ENCODE measurements around the gene ZNF423. TPM values are rescaled to one million over a fixed set of nuclear protein-coding genes. Genes with fewer than 3 reads are reported as not detected.

The ZNF423 gene
- total RNA-seq, 1 donor from 2014 or later, result 10.6 TPM

DNA sequence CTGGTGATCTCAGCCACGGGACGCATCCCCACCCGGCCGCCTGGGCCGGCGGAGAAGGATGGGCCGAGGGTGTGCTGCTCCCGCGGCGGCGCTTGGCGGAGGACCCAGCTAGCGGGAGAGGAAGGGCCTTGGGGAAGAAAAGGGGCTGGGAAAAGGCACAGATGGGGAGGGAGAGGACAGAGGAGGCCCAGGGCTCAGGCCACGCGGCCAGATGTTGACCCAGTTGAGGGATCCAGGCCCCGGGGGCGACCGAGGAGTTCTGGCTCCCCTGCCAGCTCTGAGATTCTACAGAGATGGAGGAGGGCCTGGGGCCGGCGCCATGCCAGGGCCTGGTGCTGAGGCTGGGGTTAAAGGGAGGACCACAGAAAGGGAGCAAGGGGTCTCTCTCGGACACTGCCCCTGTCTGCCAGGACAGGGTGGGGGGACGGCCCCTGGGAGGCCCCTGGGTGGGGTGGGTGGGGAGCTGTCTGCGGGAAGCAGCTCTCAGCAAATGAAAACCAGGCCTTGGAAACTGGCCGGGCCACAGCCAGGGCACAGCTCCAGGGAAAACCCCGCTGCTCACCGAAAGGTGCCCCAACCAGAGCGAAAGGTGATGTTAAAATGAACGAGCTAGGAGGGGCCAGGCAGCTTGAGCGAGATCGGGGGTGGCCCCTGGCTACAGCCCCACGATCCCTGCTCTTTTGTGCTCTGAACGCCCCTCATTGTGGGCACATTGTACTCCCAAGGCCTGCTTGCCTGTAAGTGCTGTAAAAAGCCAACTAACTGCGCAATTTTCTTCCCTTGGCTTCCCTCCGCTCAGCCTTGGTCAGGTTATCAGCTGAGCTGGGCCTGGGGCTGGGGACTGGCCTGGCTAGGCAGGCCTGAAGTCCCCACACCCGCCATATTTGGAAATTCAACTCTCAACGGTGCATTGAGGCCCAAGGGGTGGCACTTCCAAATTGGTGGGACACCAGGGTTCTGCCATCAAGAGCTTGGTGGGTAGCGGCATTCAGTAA, 191.4 kb downstream of the ZNF423 start:
- Histone ChIP-seq H3K4me1 (ENCODE audit: insufficient read depth, low read length) (peaks cover 12% of the 10 kb centered on the region), H3K27ac (ENCODE audit: low read depth, low read length) (no peak overlapping the region), H3K36me3 (ENCODE audit: insufficient read depth, low read length) (no peaks in the 10 kb centered on the region), H3K9ac (ENCODE audit: low read length) (no peak overlapping the region), H3K27me3 (ENCODE audit: insufficient read depth, low read length) (peaks cover 2% of the 10 kb centered on the region), H2AFZ (ENCODE audit: low read depth, low read length) (no peak overlapping the region), H3K4me2 (ENCODE audit: low read length) (no peak overlapping the region), H3K79me2 (ENCODE audit: insufficient read depth, low read length) (no peaks in the 10 kb centered on the region), H3K9me3 (ENCODE audit: insufficient read depth, low read depth, low read length) (no peaks in the 10 kb centered on the region), H3K4me3 (ENCODE audit: insufficient read depth, low read depth, low read length) (no peak overlapping the region), H4K20me1 (ENCODE audit: insufficient read depth, low read length) (no peaks in the 10 kb centered on the region)
- peaks cover 5% of the 10 kb centered on the region for H3K4me1 Mint-ChIP-seq (ENCODE audit: low read depth, unreplicated experiment)
- H3K27me3 Mint-ChIP-seq (ENCODE audit: low read depth, unreplicated experiment), result peaks cover 3% of the 10 kb centered on the region
- TF ChIP-seq, protein P1, sequence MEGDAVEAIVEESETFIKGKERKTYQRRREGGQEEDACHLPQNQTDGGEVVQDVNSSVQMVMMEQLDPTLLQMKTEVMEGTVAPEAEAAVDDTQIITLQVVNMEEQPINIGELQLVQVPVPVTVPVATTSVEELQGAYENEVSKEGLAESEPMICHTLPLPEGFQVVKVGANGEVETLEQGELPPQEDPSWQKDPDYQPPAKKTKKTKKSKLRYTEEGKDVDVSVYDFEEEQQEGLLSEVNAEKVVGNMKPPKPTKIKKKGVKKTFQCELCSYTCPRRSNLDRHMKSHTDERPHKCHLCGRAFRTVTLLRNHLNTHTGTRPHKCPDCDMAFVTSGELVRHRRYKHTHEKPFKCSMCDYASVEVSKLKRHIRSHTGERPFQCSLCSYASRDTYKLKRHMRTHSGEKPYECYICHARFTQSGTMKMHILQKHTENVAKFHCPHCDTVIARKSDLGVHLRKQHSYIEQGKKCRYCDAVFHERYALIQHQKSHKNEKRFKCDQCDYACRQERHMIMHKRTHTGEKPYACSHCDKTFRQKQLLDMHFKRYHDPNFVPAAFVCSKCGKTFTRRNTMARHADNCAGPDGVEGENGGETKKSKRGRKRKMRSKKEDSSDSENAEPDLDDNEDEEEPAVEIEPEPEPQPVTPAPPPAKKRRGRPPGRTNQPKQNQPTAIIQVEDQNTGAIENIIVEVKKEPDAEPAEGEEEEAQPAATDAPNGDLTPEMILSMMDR (IDR thresholded peaks at IDR 0.05; ENCODE audit: insufficient read depth, low read depth, low read length), result no peak
- TF ChIP-seq EZH2 (IDR thresholded peaks at IDR 0.05; ENCODE audit: insufficient read depth, low read length), result no peak
- no peak overlapping the region for H3K4me3 Mint-ChIP-seq (ENCODE audit: unreplicated experiment)
- FAIRE-seq, result no peak
- no peak for DNase-seq (ENCODE audit: low read depth)
- H3K27ac Mint-ChIP-seq (ENCODE audit: unreplicated experiment), result no peak overlapping the region
- H3K36me3 Mint-ChIP-seq (ENCODE audit: low read depth, unreplicated experiment), result no peaks in the 10 kb centered on the region
- H3K9me3 Mint-ChIP-seq (ENCODE audit: unreplicated experiment), result no peaks in the 10 kb centered on the region

DNA sequence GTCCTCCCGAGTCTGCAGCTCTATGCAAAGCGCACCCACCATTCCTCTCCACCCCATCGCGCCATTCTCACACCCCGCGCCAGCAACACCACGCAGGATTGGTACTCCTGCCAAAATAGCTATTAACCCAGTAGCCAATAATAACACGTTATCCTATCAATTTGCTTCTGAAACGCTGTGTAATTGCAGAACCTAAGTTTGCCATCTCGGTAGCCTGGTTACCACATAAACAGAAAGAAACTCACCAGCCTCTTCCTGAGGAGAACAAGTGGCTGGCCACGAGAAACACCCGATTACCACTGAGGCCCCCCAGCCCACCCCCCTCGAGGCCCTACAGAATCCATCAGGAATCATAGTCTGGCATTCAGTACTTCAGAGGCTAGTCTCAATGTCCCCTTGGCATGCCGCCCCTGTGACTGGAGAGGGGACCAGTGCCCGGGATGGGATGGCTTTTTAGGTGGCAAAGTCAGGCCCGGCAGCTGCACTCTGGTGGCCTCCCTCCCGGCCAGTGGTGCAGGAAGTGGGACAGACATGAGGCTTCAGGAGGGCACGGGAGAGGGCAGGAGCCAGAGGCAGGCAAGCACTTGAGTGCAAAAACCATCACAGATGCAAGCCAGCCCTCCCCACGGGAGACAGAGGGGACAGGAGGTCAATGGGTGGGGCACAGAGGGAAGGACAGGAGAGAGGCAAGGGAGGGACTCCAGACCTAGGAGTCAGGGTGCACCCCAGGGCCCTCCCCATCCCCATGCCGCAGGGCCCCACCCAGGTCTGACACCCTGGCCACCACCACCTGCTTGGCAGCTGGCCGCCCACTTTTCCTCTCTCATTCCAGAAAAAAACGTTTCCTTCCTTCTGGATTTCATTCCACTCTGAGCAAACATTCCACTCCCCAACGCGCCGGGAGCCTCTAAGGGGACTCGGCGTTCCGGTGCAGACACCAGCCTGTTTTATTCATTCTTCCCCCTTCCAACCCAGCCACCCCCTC, 192.5 kb downstream of the ZNF423 start:
- Mint-ChIP-seq H3K27ac (ENCODE audit: unreplicated experiment) (peak overlapping the region; percentile 69), H3K4me3 (ENCODE audit: unreplicated experiment) (no peak overlapping the region), H3K4me1 (ENCODE audit: low read depth, unreplicated experiment) (peaks cover 7% of the 10 kb centered on the region), H3K36me3 (ENCODE audit: low read depth, unreplicated experiment) (no peaks in the 10 kb centered on the region), H3K9me3 (ENCODE audit: unreplicated experiment) (no peaks in the 10 kb centered on the region), H3K27me3 (ENCODE audit: low read depth, unreplicated experiment) (peaks cover 4% of the 10 kb centered on the region)
- no peaks in the 10 kb centered on the region for H3K9me3 ChIP-seq (ENCODE audit: insufficient read depth, low read depth, low read length)
- H3K36me3 ChIP-seq (ENCODE audit: insufficient read depth, low read length), result no peaks in the 10 kb centered on the region
- H3K27ac ChIP-seq (ENCODE audit: low read depth, low read length), result no peak overlapping the region
- H3K27me3 ChIP-seq (ENCODE audit: insufficient read depth, low read length), result peaks cover 2% of the 10 kb centered on the region
- no peak overlapping the region for H2AFZ ChIP-seq (ENCODE audit: low read depth, low read length)
- FAIRE-seq (no peak), DNase-seq (ENCODE audit: low read depth) (no peak)
- TF ChIP-seq, protein P1 (IDR thresholded peaks at IDR 0.05; ENCODE audit: insufficient read depth, low read depth, low read length), result no peak
- TF ChIP-seq EZH2 (IDR thresholded peaks at IDR 0.05; ENCODE audit: insufficient read depth, low read length), result no peak
- no peaks in the 10 kb centered on the region for H4K20me1 ChIP-seq (ENCODE audit: insufficient read depth, low read length)
- no peak overlapping the region for H3K9ac ChIP-seq (ENCODE audit: low read length)
- peaks cover 14% of the 10 kb centered on the region for H3K4me1 ChIP-seq (ENCODE audit: insufficient read depth, low read length)
- H3K79me2 ChIP-seq (ENCODE audit: insufficient read depth, low read length), result no peaks in the 10 kb centered on the region
- H3K4me3 ChIP-seq (ENCODE audit: insufficient read depth, low read depth, low read length), result no peak overlapping the region
- no peak overlapping the region for H3K4me2 ChIP-seq (ENCODE audit: low read length)

Data from astrocyte (in vitro differentiated cells and primary cell).